GM13977 (cell line): ENCODE data around the gene SFMBT2.

Experiments
- DNase-seq: peaks from one replicate; pipeline ENCODE4 v3.0.0; 2012; ENCODE audit warnings: low spot score
- CTCF ChIP-seq: IDR thresholded peaks from 2 replicates; pipeline ENCODE4 v1.5.1; 2012; ENCODE audit warnings: mild to moderate bottlenecking, control low read depth; ENCODE audit not compliant: insufficient read depth; ENCODE audit errors: extremely low read depth, missing control alignments
- in situ Hi-C: fragments of 300-500 bp; cut with MboI; formaldehyde crosslinking; loops from one replicate; pipeline ENCODE4 v1.12.0; 2022; ENCODE audit warnings: low sequenced_read_pairs, low pct_unique_long_range_greater_than_20kb, mixed read lengths, inconsistent platforms; ENCODE audit not compliant: unreplicated experiment

The SFMBT2 gene

GRCh38 chr10:7111089-7111488 lies 299.7 kb downstream of the SFMBT2 start:
- TF ChIP-seq CTCF, result no peak
- in situ Hi-C loops, result no loop called here

More at GRCh38 chr10:7111089-7111488, 299.7 kb downstream of the SFMBT2 start:
- DNase-seq, result no peak
